HCT116 (cell line): ENCODE measurements around the gene ITGAD. TPM values are rescaled to one million over a fixed set of nuclear protein-coding genes. Genes with fewer than 3 reads are reported as not detected.

ENCODE experiments used
- ATAC-seq: fragments of 200-7000 bp; cut with Tn5 transposase; 2 replicates; pipeline ENCODE4 v1.9.1; 2020; ENCODE audit warnings: mild to moderate bottlenecking, moderate library complexity
- BruUV-seq: library from RNA; stranded (reverse); fragments of 400-500 nt; replicated peaks from 2 replicates; lab custom pipeline; 2021; lab: Mats Ljungman, UMichigan
- CTCF ChIA-PET: fragments of 300-600 bp; sonication (Branson Sonifier 250); formaldehyde crosslinking; loops from one replicate; lab custom pipeline; 2021; ENCODE audit warnings: antibody characterized with exemption; lab: Charles Lee
- POLR2A ChIA-PET: fragments of 300-600, 350-600 bp; sonication (Branson Sonifier 250); formaldehyde crosslinking; loops from one replicate; lab custom pipeline; 2021; ENCODE audit warnings: antibody characterized with exemption; lab: Charles Lee
- RAD21 ChIA-PET, 2 experiments: fragments of 300-600 bp; sonication (Branson Sonifier 250); formaldehyde crosslinking; loops; one replicate each; lab custom pipeline; 2023; ENCODE audit warnings: low total read pairs in 2 of 2; ENCODE audit not compliant: uncharacterized antibody in 2 of 2, unreplicated experiment in 2 of 2, low non-redundant PET in 1 of 2; lab: Charles Lee
- DNase-seq: peaks from one replicate; pipeline ENCODE4 v3.0.0-alpha.2; 2010; ENCODE audit warnings: low read depth, low spot score
- H2AFZ ChIP-seq: fragments of 200-600 bp; shearing (Covaris generic), sonication (generic); 2 replicates; pipeline ENCODE4 v1.6.1; 2017; ENCODE audit warnings: low read depth, mixed run types, mixed read lengths, antibody characterized with exemption, low read length; ENCODE audit not compliant: poor library complexity, severe bottlenecking
- H3K27ac ChIP-seq: 2 replicates; pipeline ENCODE4 v1.5.1; 2012; ENCODE audit warnings: low read depth, low read length
- H3K27me3 ChIP-seq: fragments of 200-600 bp; sonication (generic); 2 replicates; pipeline ENCODE4 v1.6.1; 2016; ENCODE audit warnings: mixed run types, low read length, mixed read lengths; ENCODE audit not compliant: insufficient read depth
- H3K36me3 ChIP-seq, 2 experiments: fragments of 200-500 bp in 1 of 2; fragments of 200-600 bp in 1 of 2; sonication (Bioruptor generic) in 1 of 2; sonication (generic) in 1 of 2; 2 replicates each; pipeline versions ENCODE4 v1.5.1 to v1.6.1; 2014 to 2016; ENCODE audit warnings: low read length in 2 of 2, inconsistent platforms in 1 of 2, mixed read lengths in 1 of 2, mixed run types in 1 of 2; ENCODE audit not compliant: insufficient read depth in 2 of 2, control insufficient read depth in 1 of 2
- H3K4me1 ChIP-seq, 2 experiments: fragments of 200-600 bp in 1 of 2; sonication (generic) in 1 of 2; 2 replicates each; pipeline versions ENCODE4 v1.5.1 to v1.6.1; 2012 to 2017; ENCODE audit warnings: low read length in 2 of 2, inconsistent platforms in 1 of 2, mild to moderate bottlenecking in 1 of 2, mixed read lengths in 1 of 2, mixed run types in 1 of 2, moderate library complexity in 1 of 2; ENCODE audit not compliant: insufficient read depth in 2 of 2, control insufficient read depth in 1 of 2
- H3K4me2 ChIP-seq: fragments of 200-600 bp; sonication (generic); 2 replicates; pipeline ENCODE4 v1.6.1; 2017; ENCODE audit warnings: mixed run types, low read length, mixed read lengths
- H3K4me3 ChIP-seq, 2 experiments: fragments of 200-600 bp in 1 of 2; sonication (generic) in 1 of 2; replicated peaks in 1 of 2; 2 replicates each; pipeline ENCODE4 v1.5.1; 2011 to 2016; ENCODE audit warnings: low read length in 2 of 2, control low read depth in 1 of 2, low read depth in 1 of 2, mild to moderate bottlenecking in 1 of 2, mixed read lengths in 1 of 2, mixed run types in 1 of 2
- H3K79me2 ChIP-seq: fragments of 200-600 bp; sonication (generic); 2 replicates; pipeline ENCODE4 v1.6.1; 2017; ENCODE audit warnings: mild to moderate bottlenecking, mixed run types, low read length, moderate library complexity, mixed read lengths; ENCODE audit not compliant: insufficient read depth
- H3K9ac ChIP-seq: fragments of 200-600 bp; sonication (generic); 2 replicates; pipeline ENCODE4 v1.6.1; 2016; ENCODE audit warnings: low read length, mixed read lengths
- H3K9me2 ChIP-seq: fragments of 200-600 bp; sonication (generic), shearing (Covaris generic); 2 replicates; pipeline ENCODE4 v1.6.1; 2017; ENCODE audit warnings: mixed run types, mild to moderate bottlenecking, moderate library complexity; ENCODE audit not compliant: insufficient read depth
- H3K9me3 ChIP-seq, 2 experiments: fragments of 200-500 bp in 1 of 2; fragments of 200-600 bp in 1 of 2; sonication (Bioruptor generic) in 1 of 2; sonication (generic) in 1 of 2; 2 replicates each; pipeline ENCODE4 v1.6.1; 2014 to 2017; ENCODE audit warnings: low read length in 2 of 2, mixed read lengths in 2 of 2, inconsistent platforms in 1 of 2, low read depth in 1 of 2, mild to moderate bottlenecking in 1 of 2, mixed run types in 1 of 2, moderate library complexity in 1 of 2; ENCODE audit not compliant: control insufficient read depth in 1 of 2, insufficient read depth in 1 of 2
- H4K20me1 ChIP-seq: fragments of 200-600 bp; sonication (generic), shearing (Covaris generic); 2 replicates; pipeline ENCODE4 v1.6.1; 2017; ENCODE audit warnings: mixed run types, mild to moderate bottlenecking, moderate library complexity; ENCODE audit not compliant: insufficient read depth
- CEBPB ChIP-seq: IDR thresholded peaks from 2 replicates; pipeline ENCODE4 v1.6.1; 2012; ENCODE audit warnings: low read depth
- CTCF ChIP-seq, 3 experiments: fragments of 200-600 bp in 1 of 3; sonication (generic) in 1 of 3; IDR thresholded peaks in 2 of 3; conservative IDR thresholded peaks in 1 of 3; 2 replicates each; pipeline ENCODE4 v1.5.1; 2012 to 2017; ENCODE audit warnings: low read depth in 2 of 3, low read length in 2 of 3, antibody characterized with exemption in 1 of 3, borderline replicate concordance in 1 of 3, control low read depth in 1 of 3, mild to moderate bottlenecking in 1 of 3, mixed read lengths in 1 of 3, mixed run types in 1 of 3, moderate library complexity in 1 of 3; ENCODE audit not compliant: insufficient read depth in 1 of 3
- EZH2 ChIP-seq: fragments of 200-600 bp; sonication (generic); IDR thresholded peaks from 2 replicates; pipeline ENCODE4 v1.6.1; 2017; ENCODE audit warnings: antibody characterized with exemption, mixed run types
- FOSL1 ChIP-seq: IDR thresholded peaks from 2 replicates; pipeline ENCODE4 v1.6.1; 2012; ENCODE audit warnings: low read depth
- REST ChIP-seq: IDR thresholded peaks from 2 replicates; pipeline ENCODE4 v1.6.1; 2012; ENCODE audit warnings: low read depth
- SRF ChIP-seq: IDR thresholded peaks from 2 replicates; pipeline ENCODE4 v1.6.1; 2012; ENCODE audit warnings: low read depth
- YY1 ChIP-seq: IDR thresholded peaks from 2 replicates; pipeline ENCODE4 v1.6.1; 2011; ENCODE audit warnings: low read length, low read depth, moderate library complexity, mild to moderate bottlenecking; ENCODE audit not compliant: insufficient replicate concordance; ENCODE audit errors: extremely low read depth
- intact Hi-C: fragments of 100-400 bp; cut with micrococcal nuclease; formaldehyde crosslinking; loops from 2 replicates; pipeline ENCODE4 v1.10.0; 2022
- total RNA-seq: library from RNA; stranded (reverse); gene quantifications from one replicate; pipeline ENCODE4 v1.2.1, GENCODE V29; 2021; ENCODE audit not compliant: unreplicated experiment

ITGAD gene
- total RNA-seq, 1 experiment from 2014 or later, result 0.12 TPM

- TF ChIP-seq CTCF (IDR thresholded peaks at IDR 0.05 in 2 of 3, conservative IDR thresholded peaks at IDR 0.05 in 1 of 3; ENCODE audit: borderline replicate concordance in 1 of 3, insufficient read depth in 1 of 3, low read depth in 2 of 3, low read length in 2 of 3) (no peak), REST (no peak), EZH2 (no peak), CEBPB (no peak), FOSL1 (no peak), YY1 (no peak), SRF (no peak)
Observed at GRCh38 chr16:31456988-31457360, 63.8 kb downstream of the ITGAD start (continued).

- intact Hi-C loops, result loop anchor here (2.0 to 10.0 kb wide), 5 partner anchors 239 to 411 kb away; partner anchors contain the start of genes PRSS8, PYDC1, TRIM72 and ZNF646
- Histone ChIP-seq H3K4me1 (peaks cover 10 to 53% of the 10 kb centered on the region in 2 experiments), H3K9me2 (no peaks in the 10 kb centered on the region), H3K4me3 (peak overlapping the region; percentile 70 to 90), H3K36me3 (no peaks in the 10 kb centered on the region), H3K79me2 (peaks cover 36% of the 10 kb centered on the region), H3K27me3 (no peaks in the 10 kb centered on the region), H2AFZ (no peak overlapping the region), H4K20me1 (no peaks in the 10 kb centered on the region), H3K4me2 (peak overlapping the region; percentile 84), H3K27ac (peak overlapping the region; percentile 97), H3K9ac (peak overlapping the region; percentile 86), H3K9me3 (no peaks in the 10 kb centered on the region)
- no peak for DNase-seq
- TF ChIP-seq CTCF (IDR thresholded peaks at IDR 0.05 in 2 of 3, conservative IDR thresholded peaks at IDR 0.05 in 1 of 3; ENCODE audit: borderline replicate concordance in 1 of 3, insufficient read depth in 1 of 3, low read depth in 2 of 3, low read length in 2 of 3) (0 out of 6 replicates have a peak, but pooled peaks of 1 of the 3 experiments have one; percentile 6), SRF (no peak)
- CTCF ChIA-PET, result interaction anchor here (1.4 to 3.4 kb wide), 4 partner anchors 10 to 410 kb away, joined by 3 to 32 read pairs (median 4); no protein-coding TSS in a partner anchor
- POLR2A ChIA-PET, result interaction anchor here (1.3 kb wide), 1 partner anchor 278 kb away, joined by 4 read pairs; the partner anchor contains the start of gene FUS
- ATAC-seq, result no peak
- BruUV-seq, result no TSS peak
- RAD21 ChIA-PET, result no interaction called here
Observed at GRCh38 chr16:31458073-31458843, 65.1 kb downstream of the ITGAD start.
